Stimulated activated CD4-positive, alpha-beta T cell treated with anti-CD3 and anti-CD28 coated beads, Interleukin-2, amount 100 ng/mL, for 4 hours (primary cell): ENCODE results near the gene KLHL2.
"Not testable (repeated sequence)": the region's sequence is repeated elsewhere in the genome, so short reads cannot be mapped to it uniquely, and the experiment has no call there.

Experiments
- DNase-seq: peaks from one replicate; pipeline ENCODE4 v3.0.0-alpha.2; 2020; ENCODE audit warnings: low read depth

The KLHL2 gene

GRCh38 chr4:165234766-165235165, 27.4 kb downstream of the KLHL2 start:
- no peak for DNase-seq

GRCh38 chr4:165236852-165237251, 29.5 kb downstream of the KLHL2 start:
- not testable (repeated sequence) for DNase-seq

- not testable (repeated sequence) for DNase-seq
Measured at GRCh38 chr4:165238041-165238640, 30.8 kb downstream of the KLHL2 start.

GRCh38 chr4:165240761-165241160, 33.4 kb downstream of the KLHL2 start:
- not testable (repeated sequence) for DNase-seq

GRCh38 chr4:165244148-165244547, 36.8 kb downstream of the KLHL2 start:
- not testable (repeated sequence) for DNase-seq

- not testable (repeated sequence) for DNase-seq
Measured at GRCh38 chr4:165244587-165245186, 37.3 kb downstream of the KLHL2 start.

- no peak for DNase-seq
Measured at GRCh38 chr4:165248102-165248501, 40.7 kb downstream of the KLHL2 start.

- not testable (repeated sequence) for DNase-seq
Measured at GRCh38 chr4:165248904-165249303, 41.5 kb downstream of the KLHL2 start.

GRCh38 chr4:165254771-165255170, 47.4 kb downstream of the KLHL2 start:
- not testable (repeated sequence) for DNase-seq

- peak; percentile 27 for DNase-seq
Measured at GRCh38 chr4:165255439-165255838, 48.1 kb downstream of the KLHL2 start.

- DNase-seq = not testable (repeated sequence)
Measured at GRCh38 chr4:165256074-165256659, 48.8 kb downstream of the KLHL2 start.

GRCh38 chr4:165259776-165260175, 52.4 kb downstream of the KLHL2 start:
- DNase-seq = not testable (repeated sequence)

GRCh38 chr4:165262306-165262705, 54.9 kb downstream of the KLHL2 start:
- not testable (repeated sequence) for DNase-seq

GRCh38 chr4:165263466-165263865, 56.1 kb downstream of the KLHL2 start:
- DNase-seq = not testable (repeated sequence)

GRCh38 chr4:165269931-165270330, 62.6 kb downstream of the KLHL2 start:
- not testable (repeated sequence) for DNase-seq

- not testable (repeated sequence) for DNase-seq
Measured at GRCh38 chr4:165273443-165273842, 66.1 kb downstream of the KLHL2 start.

GRCh38 chr4:165275357-165275756, 68.0 kb downstream of the KLHL2 start:
- DNase-seq = not testable (repeated sequence)

- not testable (repeated sequence) for DNase-seq
Measured at GRCh38 chr4:165279531-165279930, 72.2 kb downstream of the KLHL2 start.

GRCh38 chr4:165284697-165285096, 77.3 kb downstream of the KLHL2 start:
- not testable (repeated sequence) for DNase-seq

GRCh38 chr4:165286619-165287340, 79.4 kb downstream of the KLHL2 start:
- not testable (repeated sequence) for DNase-seq

- DNase-seq = no peak
Measured at GRCh38 chr4:165288226-165288625, 80.9 kb downstream of the KLHL2 start.

GRCh38 chr4:165288639-165289422, 81.5 kb downstream of the KLHL2 start:
- no peak for DNase-seq
